Stimulated activated CD4-positive, alpha-beta T cell treated with anti-CD3 and anti-CD28 coated beads, Interleukin-4, amount 100 ng/mL, for 48 hours (primary cell): Measurements from ENCODE around the gene CHCHD6.

Source experiments
- DNase-seq, 2 donors: peaks; one replicate each; pipeline ENCODE4 v3.0.0-alpha.2; 2020; ENCODE audit warnings: low read depth in 2 of 2

The CHCHD6 gene

DNA sequence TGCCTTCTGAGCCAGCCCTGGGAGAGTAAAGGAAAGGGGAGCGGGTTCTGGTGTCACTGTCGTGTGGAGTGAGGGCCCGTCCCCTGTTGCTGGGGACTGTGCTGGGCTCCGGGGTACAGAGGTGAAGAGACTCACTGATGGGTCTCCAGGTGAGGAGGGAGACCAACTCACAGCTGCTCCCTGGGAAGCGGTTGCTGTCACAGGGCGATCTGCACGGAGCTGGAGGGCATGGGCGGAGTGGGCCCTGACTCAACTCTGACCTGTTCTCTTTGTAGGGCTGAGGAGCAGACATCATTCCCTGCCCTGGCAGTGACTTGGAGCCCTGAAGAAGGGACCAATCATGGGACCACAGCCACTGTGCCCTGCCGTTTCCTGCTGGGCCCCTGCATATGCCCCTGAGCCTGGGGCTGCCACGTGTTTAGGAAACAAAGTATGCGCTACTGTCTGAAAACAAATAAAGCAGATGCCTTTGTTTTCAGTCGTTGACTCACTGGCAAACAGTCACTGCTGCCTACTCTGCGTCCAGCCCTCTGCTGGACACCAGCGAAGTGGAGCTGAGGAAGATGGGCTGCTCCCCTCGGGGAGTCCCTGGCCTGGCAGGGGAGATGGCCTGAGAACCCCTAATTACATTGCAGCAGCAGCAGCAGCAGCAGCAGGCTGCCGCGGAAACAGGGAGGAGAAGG, 256.0 kb downstream of the CHCHD6 start:
- DNase-seq: no peak

DNA sequence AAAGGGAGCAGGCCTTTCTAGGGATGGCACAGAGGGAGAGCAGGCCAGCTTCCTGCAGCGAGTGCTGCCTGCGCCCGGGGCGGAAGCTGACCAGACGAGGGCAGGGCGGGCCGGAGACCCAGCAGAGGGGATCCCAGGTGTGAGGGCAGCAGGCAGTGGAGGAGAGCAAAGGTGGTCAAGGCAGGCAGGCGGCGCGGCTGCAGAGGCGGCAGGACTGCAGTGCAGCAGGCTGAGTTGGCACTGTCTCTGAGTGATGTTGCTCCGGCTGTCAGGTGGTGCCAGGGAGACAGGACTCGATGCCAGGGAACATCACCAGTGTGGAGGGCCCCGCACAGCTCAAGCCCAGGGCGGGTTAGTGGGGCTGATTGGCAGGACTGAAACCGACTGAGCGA, 256.6 kb downstream of the CHCHD6 start:
- no peak for DNase-seq

DNA sequence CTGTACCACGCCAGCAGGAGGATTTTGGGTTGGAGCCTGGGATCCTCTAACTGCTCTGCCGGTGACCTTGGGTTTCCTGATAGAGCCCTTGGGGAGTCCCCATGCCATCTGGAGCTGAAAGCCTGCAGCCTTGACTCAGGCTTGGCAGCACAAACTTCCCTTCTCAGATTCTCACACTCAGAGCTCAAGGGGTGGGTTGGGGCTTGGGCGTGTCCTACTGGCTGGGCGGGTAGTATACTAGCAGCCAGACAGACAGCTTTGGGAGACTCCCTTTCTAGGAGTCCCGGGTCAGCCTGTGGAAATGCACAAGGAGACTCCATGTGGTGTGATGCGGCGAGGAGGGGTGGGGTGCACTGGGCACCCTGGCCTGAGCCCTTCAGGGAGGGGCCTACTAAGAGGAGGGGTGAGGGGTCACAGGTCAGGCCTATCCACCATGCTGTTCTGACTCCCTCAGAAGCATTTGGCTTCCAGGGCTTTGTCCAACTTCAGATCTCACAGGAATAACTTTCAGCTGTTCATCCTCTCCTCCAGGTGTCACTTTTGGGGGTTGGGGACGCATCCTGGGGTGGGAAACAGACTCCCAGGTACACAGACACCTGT, 257.3 kb downstream of the CHCHD6 start:
- DNase-seq: no peak

DNA sequence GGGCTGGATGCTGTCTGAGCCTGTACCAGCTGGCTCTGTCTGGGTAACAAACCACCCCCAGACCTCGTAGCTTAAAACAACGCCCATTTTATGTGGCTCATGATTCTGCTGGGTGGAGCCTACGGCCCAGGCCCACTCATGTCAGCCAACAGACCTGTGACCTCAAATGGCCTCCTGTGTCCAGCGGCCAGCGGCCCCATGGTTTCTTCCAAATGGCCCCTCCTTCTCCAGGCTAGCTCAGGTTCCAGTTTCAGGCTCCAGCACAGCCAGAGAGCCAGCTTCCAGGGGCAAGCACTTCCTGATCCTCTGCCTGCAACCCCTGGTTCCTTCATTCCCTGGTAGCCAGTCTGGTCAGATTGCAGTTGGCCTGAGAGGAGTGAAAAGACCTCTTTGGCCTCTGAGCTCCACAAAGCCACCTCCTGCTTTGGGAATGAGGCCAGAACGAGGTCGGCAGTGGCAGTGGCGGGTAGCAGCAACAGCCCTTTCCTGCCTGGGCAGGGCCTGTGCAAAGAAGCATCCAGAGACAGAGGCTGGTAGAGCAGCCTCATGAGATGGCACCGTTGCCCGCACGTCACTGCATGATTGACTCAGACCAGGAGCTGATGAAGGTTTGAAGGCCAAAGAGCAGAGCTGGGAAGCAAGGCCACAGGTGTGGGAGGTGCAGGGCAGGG, 257.9 kb downstream of the CHCHD6 start:
- no peak for DNase-seq

DNA sequence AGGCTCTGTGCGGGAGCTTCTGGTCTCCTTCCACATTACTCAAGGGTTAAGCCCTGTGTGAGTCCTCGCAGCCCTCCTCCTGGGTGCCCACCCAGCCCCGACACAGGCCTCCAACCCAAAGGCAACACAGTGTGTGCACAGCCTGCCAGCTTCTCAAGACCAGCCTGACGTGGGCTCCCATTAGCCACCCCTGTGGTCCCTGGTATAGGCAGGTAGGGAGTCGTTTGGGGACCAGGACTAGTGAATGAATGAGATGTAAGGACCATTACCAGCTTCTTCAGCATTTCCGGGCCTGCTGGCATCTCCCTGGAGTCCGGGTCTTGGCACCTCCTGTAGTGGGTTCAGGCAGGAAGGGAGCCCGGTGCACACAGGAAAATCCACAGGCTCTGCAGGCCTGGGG, 258.7 kb downstream of the CHCHD6 start:
- DNase-seq: no peak

DNA sequence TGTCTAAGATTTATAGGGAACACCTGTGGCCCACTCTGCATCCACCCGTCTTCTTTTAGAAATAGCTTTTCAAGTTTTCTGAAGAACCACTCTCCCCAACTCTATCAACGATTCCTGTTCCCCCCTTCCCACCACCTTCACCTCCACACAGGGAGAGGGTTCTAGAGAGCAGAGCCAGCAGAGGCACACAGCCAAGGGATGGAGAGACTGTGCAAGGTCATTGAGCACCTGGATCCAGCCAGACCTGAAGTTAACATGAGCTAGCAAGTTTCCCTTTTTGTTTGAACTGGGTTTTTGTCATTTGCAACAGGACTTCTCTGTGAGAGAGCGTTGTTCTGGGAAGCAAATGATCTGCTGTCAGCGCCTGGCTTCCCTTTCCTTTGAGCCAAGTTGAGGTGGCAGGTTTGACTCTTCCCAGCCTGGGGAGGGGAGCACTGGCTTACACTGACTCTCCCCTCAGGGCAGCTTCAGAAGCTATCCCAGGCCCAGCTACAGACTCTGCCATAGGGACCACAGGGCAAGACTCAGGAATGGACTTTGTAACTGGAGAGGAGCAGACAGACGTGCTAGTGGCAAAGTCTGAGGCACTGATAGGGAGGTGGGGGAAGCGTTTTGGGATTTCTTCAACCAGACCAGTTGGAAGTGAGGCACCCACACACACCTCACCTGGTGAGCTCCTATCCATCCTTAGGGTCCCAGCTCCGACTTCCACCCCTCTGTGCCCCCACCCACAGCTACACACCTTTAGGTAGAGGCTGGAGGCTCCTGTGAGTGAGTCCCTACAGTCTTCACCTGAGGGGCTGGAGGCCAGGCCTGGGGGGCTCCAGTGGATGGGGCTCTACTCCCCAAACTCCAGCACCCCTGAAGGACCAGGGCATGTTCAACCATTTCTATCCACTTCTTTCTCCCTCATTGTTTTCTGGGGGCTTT, 259.5 kb downstream of the CHCHD6 start:
- no peak for DNase-seq

DNA sequence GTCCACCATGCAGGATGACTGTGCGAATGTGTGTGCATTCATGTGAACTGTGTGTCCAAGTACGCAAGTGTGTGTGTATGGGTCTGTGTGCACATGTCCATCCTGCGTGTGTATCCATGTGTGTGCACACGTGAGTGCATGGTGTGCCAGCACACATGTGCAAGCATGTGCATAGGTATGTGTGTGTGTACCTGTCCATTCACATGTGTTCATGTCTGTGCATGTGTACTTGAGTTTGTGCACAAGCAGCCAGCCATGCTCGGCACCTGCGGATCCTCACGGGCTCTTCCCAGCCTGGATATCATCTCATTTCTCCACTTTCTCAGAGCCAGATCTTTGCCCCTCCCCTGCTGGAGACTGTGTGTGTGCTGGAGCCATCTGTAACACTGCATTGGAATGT, 260.2 kb downstream of the CHCHD6 start:
- DNase-seq: no peak

DNA sequence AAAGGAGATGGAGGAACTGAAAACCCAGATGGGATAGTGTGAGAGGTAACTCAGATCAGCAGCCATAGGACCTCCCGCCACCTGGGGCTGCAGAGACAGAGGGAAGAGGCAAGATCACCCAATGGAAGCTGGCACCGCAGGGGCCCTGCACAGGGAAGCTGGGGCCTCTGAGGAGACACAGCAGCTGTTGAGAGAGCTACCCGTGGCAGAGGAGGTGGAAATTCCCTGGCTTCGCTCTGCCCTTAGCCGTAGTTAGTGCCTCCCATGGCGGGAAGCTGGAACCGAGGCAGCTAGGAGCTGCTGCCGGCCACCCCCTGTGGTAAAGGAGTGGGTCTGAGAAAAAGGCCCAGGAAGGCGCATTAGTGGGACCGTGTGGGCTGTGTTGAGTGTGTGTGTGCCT, 260.9 kb downstream of the CHCHD6 start:
- no peak for DNase-seq

DNA sequence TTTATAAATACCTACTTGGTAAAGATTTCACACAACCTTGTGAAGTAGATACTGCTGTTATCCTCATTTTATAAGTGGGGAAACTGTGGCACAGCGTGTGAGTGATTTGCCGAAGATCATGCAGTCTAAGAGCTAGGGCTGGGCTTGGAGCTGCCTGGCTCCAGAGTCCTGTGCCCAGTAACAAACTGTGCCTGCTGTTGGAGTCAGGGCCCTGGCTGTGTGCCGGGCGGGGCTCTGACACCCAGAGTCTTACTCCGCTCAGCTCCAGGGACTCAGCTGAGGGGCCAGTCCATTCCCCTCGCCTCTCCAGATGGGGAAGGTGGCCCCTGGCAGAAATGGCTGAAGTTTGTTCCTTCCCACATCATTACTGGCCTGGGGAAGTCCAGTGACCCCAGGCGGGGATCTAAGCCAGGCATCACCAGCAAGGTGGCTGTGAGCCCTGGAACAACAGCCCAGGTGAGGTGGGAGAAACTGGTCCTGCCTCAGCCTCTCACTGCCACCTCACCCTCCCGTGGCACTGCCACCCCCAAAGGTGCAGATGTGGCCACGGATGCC, 261.6 kb downstream of the CHCHD6 start:
- DNase-seq: no peak

DNA sequence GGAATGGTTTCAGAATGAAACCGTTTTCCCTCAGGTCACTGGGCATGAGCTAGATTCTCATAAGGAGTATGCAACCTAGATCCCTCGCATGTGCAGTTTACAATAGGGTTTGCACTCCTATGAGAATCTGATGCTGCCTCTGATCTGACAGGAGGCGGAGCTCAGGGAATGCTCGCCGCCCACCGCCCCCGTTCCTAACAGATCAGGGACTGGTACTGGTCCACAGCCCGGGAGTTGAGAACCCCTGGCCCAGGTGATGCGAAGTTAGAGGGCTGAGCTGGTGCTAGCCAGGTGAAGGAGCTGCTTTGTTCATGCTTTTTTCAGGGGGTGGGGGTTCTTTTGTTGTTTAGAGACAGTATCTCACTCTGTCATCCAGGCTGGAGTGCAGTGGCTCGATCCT, 263.3 kb downstream of the CHCHD6 start:
- DNase-seq: no peak

DNA sequence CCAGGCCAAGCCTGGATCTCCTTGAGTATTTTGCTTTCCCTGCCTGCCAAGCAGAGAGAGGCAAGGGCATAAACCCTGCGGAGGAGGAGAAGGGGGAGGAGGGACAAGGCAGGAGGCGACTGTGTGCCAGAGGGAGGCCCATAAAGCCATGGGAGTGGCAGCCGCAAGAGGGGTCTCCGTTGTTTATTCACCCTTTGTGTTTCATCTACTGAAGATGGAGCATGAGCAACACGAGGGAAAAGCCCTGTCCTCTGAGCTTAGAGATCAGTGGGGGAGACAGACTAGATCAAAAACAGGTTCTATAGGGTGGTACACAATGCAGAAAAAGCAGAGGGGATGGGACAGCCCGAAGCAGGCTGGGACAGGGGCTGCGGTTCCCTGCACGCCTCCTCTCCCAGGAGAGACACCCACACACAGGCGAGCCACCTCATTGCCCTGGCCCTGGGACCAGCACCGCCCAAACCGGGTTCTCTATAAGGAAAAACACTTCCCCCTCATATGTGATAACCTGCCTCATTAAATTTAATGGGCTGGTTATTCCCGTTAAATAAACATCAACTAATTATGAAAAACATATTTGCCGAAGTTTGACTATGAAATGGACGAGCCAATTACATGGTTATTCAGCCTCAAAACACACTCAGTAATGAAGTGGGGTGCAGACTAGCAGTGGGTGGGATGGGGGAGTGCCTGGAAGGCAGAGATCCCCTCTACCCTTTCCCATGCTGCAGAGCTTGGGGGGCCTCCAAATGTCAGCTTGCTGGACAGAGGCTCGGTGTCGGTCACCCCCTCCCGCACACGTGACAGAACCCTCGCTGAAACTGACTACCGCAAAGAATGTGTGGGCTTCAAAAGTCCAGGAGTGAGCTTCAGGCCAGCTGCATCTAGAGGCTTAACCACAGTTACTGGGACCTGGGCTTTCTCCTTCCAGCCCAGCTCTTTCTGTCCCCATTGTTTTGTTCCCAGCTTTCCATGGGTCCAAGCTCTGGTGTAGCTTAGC, 264.7 kb downstream of the CHCHD6 start:
- DNase-seq: no peak

DNA sequence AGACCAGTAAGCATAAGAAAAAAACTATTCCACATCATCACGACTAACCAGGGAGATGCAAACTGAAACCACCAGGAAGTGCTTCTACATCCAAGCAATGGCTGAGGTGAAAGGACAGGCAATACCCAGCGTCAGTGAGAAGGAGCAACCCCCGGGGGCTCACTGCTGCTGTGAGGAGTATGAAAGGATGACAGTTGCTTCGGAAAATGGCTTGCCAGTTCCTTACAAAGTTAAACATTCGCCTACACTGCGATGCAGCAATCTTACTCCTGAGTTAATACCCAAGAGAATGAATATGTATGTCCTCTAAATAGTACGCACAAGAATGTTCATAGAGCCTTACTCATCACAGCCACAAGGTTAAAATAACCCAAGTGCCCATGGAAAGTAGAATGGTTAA, 265.5 kb downstream of the CHCHD6 start:
- DNase-seq: no peak

DNA sequence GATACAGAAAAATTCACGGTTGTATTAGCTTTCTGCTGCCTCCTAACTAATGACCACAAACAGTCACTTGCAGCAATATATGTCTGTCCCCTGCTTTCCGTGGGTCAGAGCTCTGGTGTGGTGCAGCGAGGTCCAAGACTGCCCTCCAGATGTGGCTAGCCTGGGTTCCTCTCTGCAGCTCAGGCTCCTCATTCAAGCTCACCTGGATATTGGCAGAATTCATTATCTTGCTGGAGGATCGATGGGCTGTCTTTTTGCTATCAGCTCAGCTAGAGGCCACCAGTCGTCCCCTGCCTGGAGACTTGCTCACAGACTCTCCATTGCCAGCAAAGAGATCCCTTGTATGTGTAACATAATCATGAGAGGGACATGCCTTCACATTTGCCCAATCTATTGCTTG, 266.1 kb downstream of the CHCHD6 start:
- DNase-seq: no peak

DNA sequence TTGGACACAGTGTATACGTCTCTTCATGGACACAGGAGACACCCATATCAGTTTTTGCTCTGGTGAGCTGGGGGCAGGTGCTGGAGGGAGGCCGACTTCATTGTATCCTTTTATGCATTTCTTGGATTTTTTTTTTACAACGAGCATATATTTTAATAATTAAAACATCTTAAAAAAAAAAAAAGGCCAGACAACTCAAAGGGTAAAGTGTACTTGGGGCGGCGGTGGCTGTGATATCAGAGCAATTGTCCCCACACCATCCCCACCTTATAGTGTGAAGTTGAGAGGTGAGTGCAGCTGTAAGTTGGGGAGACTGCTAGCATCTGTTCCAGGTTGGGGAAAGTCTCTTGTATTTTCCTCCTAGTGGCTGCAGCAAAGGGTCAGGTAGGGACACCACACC, 266.9 kb downstream of the CHCHD6 start:
- DNase-seq: no peak

DNA sequence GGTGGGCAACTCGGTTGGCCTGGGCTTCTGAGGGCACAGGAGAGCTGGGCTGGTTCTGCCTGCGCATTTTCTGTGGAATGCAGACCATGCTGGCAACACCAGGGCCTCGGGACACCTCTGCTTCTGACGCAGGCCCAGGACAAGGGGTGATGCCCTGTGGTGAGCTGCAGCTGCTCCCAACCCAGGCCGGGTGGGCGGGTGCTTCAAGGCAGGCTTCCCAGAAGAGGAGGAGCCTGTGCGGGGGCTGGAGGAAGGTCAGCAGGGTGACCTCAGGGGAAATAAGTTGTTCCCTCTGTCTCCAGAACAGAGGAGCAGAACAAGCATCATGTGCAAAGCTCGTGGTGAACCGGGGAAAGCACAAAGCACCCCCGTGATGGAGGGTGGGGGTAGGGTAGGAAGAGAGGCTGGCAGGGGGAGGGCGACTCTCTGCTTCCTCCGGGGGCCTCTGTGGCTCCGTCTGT, 267.9 kb downstream of the CHCHD6 start:
- DNase-seq: no peak

DNA sequence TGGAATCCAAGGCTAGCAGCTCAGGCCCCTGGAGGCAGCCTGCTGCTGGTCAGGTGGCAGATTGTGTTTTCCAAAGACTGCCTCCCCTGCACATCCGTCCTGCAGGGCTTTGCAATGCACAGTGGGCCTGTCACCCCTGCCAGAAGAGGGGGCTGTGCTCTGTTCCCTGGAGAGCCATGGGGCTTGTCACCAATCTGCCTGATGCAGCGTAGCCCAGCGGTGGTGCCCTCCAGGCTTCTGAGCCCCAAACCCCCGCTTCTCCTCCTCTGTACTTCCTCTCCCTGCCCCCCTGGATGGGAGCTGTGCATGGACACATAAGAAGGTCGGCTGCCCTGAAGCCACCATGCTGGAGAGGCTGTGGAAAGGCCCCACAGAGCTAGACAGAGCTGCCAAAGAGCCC, 268.8 kb downstream of the CHCHD6 start:
- no peak for DNase-seq

DNA sequence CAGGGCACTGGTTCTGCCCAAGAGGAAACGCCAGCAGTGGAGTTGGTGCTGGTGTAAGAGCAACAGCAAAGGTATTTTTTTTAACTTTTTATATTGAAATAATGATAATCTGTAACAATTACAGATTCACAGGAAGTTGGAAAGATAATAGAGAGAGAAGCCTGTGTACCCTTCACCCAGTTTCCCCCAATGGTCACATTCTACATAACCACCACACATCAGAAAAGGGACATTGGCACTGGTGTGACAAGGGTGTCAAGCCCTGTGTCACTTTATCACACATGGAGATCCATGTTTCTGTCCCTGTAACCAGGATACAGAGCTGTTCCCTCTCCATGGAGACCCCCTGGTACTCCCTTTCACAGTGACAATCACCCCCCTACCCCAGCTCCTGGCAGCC, 269.8 kb downstream of the CHCHD6 start:
- DNase-seq: no peak

DNA sequence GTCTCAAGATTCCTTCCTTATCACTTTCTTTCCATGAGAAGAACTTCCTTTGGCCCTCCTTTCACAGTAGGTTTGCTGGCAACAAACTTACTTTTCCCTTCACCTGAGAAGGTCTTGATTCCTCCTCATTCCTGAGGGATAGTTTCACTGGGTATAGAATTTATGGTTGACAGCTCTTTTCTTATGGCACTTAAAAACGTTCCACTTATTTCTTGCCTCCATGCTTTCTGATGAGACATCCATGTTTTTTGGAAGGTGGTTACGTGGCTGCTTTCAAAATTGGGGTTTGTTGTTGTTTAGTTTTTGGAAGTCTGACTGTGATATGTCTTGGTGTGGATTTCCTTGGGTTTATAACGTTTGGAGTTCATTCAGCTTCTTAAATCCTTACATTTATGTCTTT, 270.7 kb downstream of the CHCHD6 start:
- DNase-seq: no peak

DNA sequence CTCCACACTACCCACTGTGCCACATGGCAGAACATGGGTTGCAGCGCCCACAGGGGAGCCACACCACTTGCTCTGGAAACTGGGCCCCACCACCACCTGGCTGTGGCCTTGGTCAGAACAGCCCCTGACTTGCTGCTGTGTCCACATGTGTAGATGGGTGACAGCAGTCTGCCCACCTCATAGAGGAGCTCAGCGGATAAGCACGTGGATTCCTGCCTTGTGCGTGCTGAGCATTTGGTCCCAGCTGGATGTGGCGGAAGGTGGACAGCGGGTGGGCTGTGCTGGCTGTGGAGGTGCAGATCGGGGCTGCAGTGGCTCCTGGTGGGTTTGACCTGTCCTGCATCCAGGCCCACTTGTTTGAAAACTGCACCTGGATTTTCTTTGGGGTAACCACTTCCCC, 272.9 kb downstream of the CHCHD6 start:
- DNase-seq: no peak

DNA sequence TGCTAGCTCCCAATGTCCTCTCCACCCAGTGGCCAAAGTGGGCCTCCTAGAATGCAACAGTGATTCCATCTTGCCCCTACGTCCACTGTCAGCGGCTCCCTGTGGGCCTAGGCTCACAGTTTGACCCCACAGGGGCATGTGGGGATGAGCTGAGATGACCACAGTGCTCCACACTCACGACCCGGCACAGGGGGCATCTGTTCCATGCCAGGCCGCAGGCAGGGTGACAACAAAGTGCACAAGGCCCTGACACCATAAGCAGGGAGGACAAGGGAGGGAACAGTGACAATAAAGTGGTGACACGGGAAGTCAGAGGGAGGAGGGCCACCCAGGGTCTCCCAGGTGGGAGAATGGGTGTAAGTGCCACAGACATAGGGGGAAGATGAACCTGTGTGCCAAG, 273.8 kb downstream of the CHCHD6 start:
- no peak for DNase-seq

DNA sequence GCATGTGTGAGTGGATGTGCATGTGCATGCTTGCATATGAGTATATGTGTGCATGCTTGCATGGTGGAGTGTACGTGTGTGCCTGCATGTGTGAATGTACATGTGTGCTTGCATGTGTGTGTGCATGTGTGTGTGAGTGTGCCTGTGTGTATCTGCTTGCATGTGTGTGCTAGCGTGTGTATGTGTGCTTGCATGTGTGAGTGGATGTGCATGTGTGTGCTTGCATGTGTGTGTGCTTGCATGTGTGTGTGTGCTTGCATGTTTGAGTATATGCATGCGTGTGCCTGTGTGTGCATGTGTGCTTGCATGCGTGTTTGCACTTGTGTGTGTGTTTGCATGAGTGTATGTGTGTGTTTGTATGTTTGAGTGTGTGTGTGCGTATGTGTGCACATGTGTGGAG, 274.3 kb downstream of the CHCHD6 start:
- no peak for DNase-seq
